Stomach smooth muscle (tissue), 2 donors: ENCODE data around the gene TSPAN13.

Source experiments
- H3K27ac ChIP-seq: one replicate; pipeline ENCODE4 v1.7.0; 2013; ENCODE audit warnings: mild to moderate bottlenecking, low read length, inconsistent platforms
- H3K27me3 ChIP-seq, 2 donors: one replicate each; pipeline ENCODE4 v1.7.0; 2013; ENCODE audit warnings: low read length in 2 of 2; ENCODE audit not compliant: insufficient read depth in 2 of 2, control insufficient read depth in 1 of 2
- H3K36me3 ChIP-seq, 2 donors: one replicate each; pipeline ENCODE4 v1.7.0; 2013; ENCODE audit warnings: low read length in 2 of 2; ENCODE audit not compliant: control insufficient read depth in 2 of 2, insufficient read depth in 2 of 2
- H3K4me1 ChIP-seq: one replicate; pipeline ENCODE4 v1.7.0; 2013; ENCODE audit warnings: low read length; ENCODE audit not compliant: control insufficient read depth, insufficient read depth
- H3K4me3 ChIP-seq, 2 donors: one replicate each; pipeline ENCODE4 v1.7.0; 2013; ENCODE audit warnings: low read length in 2 of 2
- H3K9ac ChIP-seq, 2 donors: one replicate each; pipeline ENCODE4 v1.7.0; 2013; ENCODE audit warnings: low read length in 2 of 2, mild to moderate bottlenecking in 1 of 2
- H3K9me3 ChIP-seq, 2 donors: one replicate each; pipeline ENCODE4 v1.7.0; 2013; ENCODE audit warnings: low read length in 2 of 2; ENCODE audit not compliant: control insufficient read depth in 2 of 2
- donor health status: healthy.
- donor health status: Pancreatic carcinoma.

The TSPAN13 gene

GRCh38 chr7:16812542-16813231 lies 59.1 kb downstream of the TSPAN13 start:
- H3K9me3 ChIP-seq, result no peaks in the 10 kb centered on the region
- H3K27ac ChIP-seq, result no peak overlapping the region
- no peaks in the 10 kb centered on the region for H3K4me1 ChIP-seq
- H3K36me3 ChIP-seq, result no peaks in the 10 kb centered on the region
- H3K27me3 ChIP-seq, result no peaks in the 10 kb centered on the region
- H3K9ac ChIP-seq, result no peak overlapping the region
- no peak overlapping the region for H3K4me3 ChIP-seq

GRCh38 chr7:16813232-16813616 lies 59.7 kb downstream of the TSPAN13 start:
- Histone ChIP-seq H3K9ac (no peak overlapping the region), H3K4me1 (no peaks in the 10 kb centered on the region), H3K4me3 (no peak overlapping the region), H3K27ac (no peak overlapping the region), H3K27me3 (no peaks in the 10 kb centered on the region), H3K36me3 (no peaks in the 10 kb centered on the region), H3K9me3 (no peaks in the 10 kb centered on the region)

- Histone ChIP-seq H3K4me3 (no peak overlapping the region), H3K9me3 (no peaks in the 10 kb centered on the region), H3K36me3 (no peaks in the 10 kb centered on the region), H3K27me3 (no peaks in the 10 kb centered on the region), H3K4me1 (no peaks in the 10 kb centered on the region), H3K9ac (no peak overlapping the region), H3K27ac (no peak overlapping the region)
These were observed 61.4 kb downstream of the TSPAN13 start for GRCh38 chr7:16815001-16815400.

GRCh38 chr7:16816824-16817223 lies 63.3 kb downstream of the TSPAN13 start:
- Histone ChIP-seq H3K4me1 (no peaks in the 10 kb centered on the region), H3K36me3 (no peaks in the 10 kb centered on the region), H3K27ac (no peak overlapping the region), H3K9ac (no peak overlapping the region), H3K9me3 (no peaks in the 10 kb centered on the region), H3K27me3 (no peaks in the 10 kb centered on the region), H3K4me3 (no peak overlapping the region)

GRCh38 chr7:16817536-16817935 lies 64.0 kb downstream of the TSPAN13 start:
- Histone ChIP-seq H3K27ac (no peak overlapping the region), H3K9ac (no peak overlapping the region), H3K4me1 (no peaks in the 10 kb centered on the region), H3K9me3 (no peaks in the 10 kb centered on the region), H3K27me3 (no peaks in the 10 kb centered on the region), H3K36me3 (no peaks in the 10 kb centered on the region), H3K4me3 (no peak overlapping the region)

GRCh38 chr7:16818732-16819131 lies 65.2 kb downstream of the TSPAN13 start:
- no peaks in the 10 kb centered on the region for H3K9me3 ChIP-seq
- H3K27me3 ChIP-seq, result no peaks in the 10 kb centered on the region
- no peaks in the 10 kb centered on the region for H3K4me1 ChIP-seq
- no peak overlapping the region for H3K9ac ChIP-seq
- H3K27ac ChIP-seq, result no peak overlapping the region
- H3K4me3 ChIP-seq, result no peak overlapping the region
- no peaks in the 10 kb centered on the region for H3K36me3 ChIP-seq

- Histone ChIP-seq H3K9ac (no peak overlapping the region), H3K4me1 (no peaks in the 10 kb centered on the region), H3K9me3 (no peaks in the 10 kb centered on the region), H3K27ac (no peak overlapping the region), H3K36me3 (no peaks in the 10 kb centered on the region), H3K27me3 (no peaks in the 10 kb centered on the region), H3K4me3 (no peak overlapping the region)
These were observed 68.5 kb downstream of the TSPAN13 start for GRCh38 chr7:16822029-16822428.

- Histone ChIP-seq H3K36me3 (no peaks in the 10 kb centered on the region), H3K9me3 (no peaks in the 10 kb centered on the region), H3K4me3 (no peak overlapping the region), H3K27ac (no peak overlapping the region), H3K27me3 (no peaks in the 10 kb centered on the region), H3K4me1 (no peaks in the 10 kb centered on the region), H3K9ac (no peak overlapping the region)
These were observed 72.5 kb downstream of the TSPAN13 start for GRCh38 chr7:16826060-16826459.

- Histone ChIP-seq H3K9ac (no peak overlapping the region), H3K36me3 (no peaks in the 10 kb centered on the region), H3K4me1 (no peaks in the 10 kb centered on the region), H3K27me3 (no peaks in the 10 kb centered on the region), H3K9me3 (no peaks in the 10 kb centered on the region), H3K27ac (no peak overlapping the region), H3K4me3 (no peak overlapping the region)
These were observed 79.8 kb downstream of the TSPAN13 start for GRCh38 chr7:16833373-16833772.
